HG02588 (cell line): ENCODE results near the gene ADRB1.

Experiments used
- ATAC-seq: cut with Tn5 transposase; IDR thresholded peaks from one replicate; pipeline ENCODE4 v1.9.1; 2021; ENCODE audit warnings: mild to moderate bottlenecking, moderate library complexity; ENCODE audit not compliant: unreplicated experiment

The ADRB1 gene

GRCh38 chr10:114052255-114052654 lies 8.6 kb downstream of the ADRB1 start:
- ATAC-seq: no peak

GRCh38 chr10:114053946-114054345 lies 10.3 kb downstream of the ADRB1 start:
- ATAC-seq: no peak

- ATAC-seq: no peak
These were observed 14.2 kb downstream of the ADRB1 start for GRCh38 chr10:114057855-114058254.

- ATAC-seq: no peak
These were observed 14.6 kb downstream of the ADRB1 start for GRCh38 chr10:114058297-114058696.

- no peak for ATAC-seq
These were observed 15.9 kb downstream of the ADRB1 start for GRCh38 chr10:114059561-114059960.

GRCh38 chr10:114060456-114060855 lies 16.8 kb downstream of the ADRB1 start:
- ATAC-seq: no peak

GRCh38 chr10:114061148-114061547 lies 17.5 kb downstream of the ADRB1 start:
- no peak for ATAC-seq

- ATAC-seq: no peak
These were observed 18.1 kb downstream of the ADRB1 start for GRCh38 chr10:114061789-114062188.

GRCh38 chr10:114064151-114065048 lies 20.7 kb downstream of the ADRB1 start:
- no peak for ATAC-seq

GRCh38 chr10:114065049-114065435 lies 21.4 kb downstream of the ADRB1 start:
- no peak for ATAC-seq

GRCh38 chr10:114068054-114068707 lies 24.5 kb downstream of the ADRB1 start:
- ATAC-seq: no peak

- ATAC-seq: no peak
These were observed 27.0 kb downstream of the ADRB1 start for GRCh38 chr10:114070710-114071109.

- no peak for ATAC-seq
These were observed 27.5 kb downstream of the ADRB1 start for GRCh38 chr10:114071178-114071577.

GRCh38 chr10:114073395-114074186 lies 29.9 kb downstream of the ADRB1 start:
- ATAC-seq: no peak

GRCh38 chr10:114075093-114075492 lies 31.4 kb downstream of the ADRB1 start:
- no peak for ATAC-seq

GRCh38 chr10:114077347-114077746 lies 33.7 kb downstream of the ADRB1 start:
- no peak for ATAC-seq

GRCh38 chr10:114077815-114078219 lies 34.2 kb downstream of the ADRB1 start:
- ATAC-seq: peak; percentile 62

- no peak for ATAC-seq
These were observed 34.7 kb downstream of the ADRB1 start for GRCh38 chr10:114078346-114078745.

- ATAC-seq: no peak
These were observed 35.8 kb downstream of the ADRB1 start for GRCh38 chr10:114079421-114079820.

GRCh38 chr10:114081911-114082583 lies 38.4 kb downstream of the ADRB1 start:
- ATAC-seq: no peak

GRCh38 chr10:114083040-114083439 lies 39.4 kb downstream of the ADRB1 start:
- ATAC-seq: no peak
